NCI-H2227 (cell line): ENCODE measurements around the gene TPSD1.
A peak's percentile ranks its signal among the peaks of the same experiment; 100 is the strongest.
"Not testable (repeated sequence)": the region's sequence is repeated elsewhere in the genome, so short reads cannot be mapped to it uniquely, and the experiment has no call there.

Source experiments
- DNase-seq: peaks from one replicate; lab custom pipeline; 2025; ENCODE audit not compliant: unreplicated experiment; lab: John Stamatoyannopoulos, UW

The TPSD1 gene

DNA sequence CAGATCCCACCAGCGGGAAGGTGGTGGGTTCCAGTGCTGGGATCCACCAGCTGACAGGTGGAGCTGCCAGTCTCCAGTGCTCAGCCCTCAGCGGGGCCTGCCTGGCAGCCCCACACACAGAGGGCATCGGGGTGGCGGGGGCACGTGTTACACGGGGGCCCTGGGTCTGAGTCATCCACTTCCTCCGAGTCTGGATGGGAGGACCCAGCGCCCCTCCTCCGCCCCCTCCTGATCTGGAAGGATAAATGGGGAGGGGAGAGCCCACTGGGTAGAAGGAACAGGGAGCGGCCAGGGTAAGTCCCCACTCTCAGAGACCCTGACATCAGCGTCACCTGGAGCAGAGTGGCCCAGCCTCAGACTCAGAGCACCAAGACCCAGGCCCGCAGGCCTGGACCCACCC, 15.4 kb upstream of the TPSD1 start, which contains the start of gene TPSAB1:
Gene TPSAB1 (plus strand): TSS at position 270 of the 400 bp plus-strand sequence. CDS start 234 bp downstream, outside the sequence.
- DNase-seq = not testable (repeated sequence)

DNA sequence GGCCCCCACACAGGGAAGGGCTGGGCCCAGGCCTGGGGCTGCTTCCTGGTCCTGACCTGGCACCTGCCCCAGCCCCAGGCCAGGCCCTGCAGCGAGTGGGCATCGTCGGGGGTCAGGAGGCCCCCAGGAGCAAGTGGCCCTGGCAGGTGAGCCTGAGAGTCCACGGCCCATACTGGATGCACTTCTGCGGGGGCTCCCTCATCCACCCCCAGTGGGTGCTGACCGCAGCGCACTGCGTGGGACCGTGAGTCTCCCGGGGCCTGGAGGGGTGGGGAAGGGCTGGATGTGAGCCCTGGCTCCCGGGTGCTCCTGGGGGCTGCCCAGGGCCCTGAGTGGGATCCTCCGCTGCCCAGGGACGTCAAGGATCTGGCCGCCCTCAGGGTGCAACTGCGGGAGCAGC, 14.8 kb upstream of the TPSD1 start:
- not testable (repeated sequence) for DNase-seq

DNA sequence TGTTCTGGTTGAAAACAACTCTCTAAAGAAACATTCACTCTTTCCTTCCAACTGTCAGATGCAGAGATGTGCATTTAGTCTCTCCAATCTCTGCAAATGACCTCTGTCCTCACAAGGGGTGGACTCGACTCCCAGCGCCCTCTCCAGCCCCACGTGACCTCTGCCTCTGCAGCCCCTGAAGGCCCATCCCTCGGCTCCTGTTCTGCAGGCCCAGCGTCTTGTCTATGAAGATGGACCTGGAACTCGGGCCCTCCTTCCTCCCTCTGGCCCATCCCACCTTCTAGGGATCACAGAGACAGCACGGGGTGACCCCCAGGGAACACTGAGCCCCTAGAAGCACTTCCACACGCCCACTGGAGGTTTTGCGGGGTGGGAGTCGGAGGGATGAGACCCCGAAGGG, 12.5 kb upstream of the TPSD1 start:
- DNase-seq = not testable (repeated sequence)

DNA sequence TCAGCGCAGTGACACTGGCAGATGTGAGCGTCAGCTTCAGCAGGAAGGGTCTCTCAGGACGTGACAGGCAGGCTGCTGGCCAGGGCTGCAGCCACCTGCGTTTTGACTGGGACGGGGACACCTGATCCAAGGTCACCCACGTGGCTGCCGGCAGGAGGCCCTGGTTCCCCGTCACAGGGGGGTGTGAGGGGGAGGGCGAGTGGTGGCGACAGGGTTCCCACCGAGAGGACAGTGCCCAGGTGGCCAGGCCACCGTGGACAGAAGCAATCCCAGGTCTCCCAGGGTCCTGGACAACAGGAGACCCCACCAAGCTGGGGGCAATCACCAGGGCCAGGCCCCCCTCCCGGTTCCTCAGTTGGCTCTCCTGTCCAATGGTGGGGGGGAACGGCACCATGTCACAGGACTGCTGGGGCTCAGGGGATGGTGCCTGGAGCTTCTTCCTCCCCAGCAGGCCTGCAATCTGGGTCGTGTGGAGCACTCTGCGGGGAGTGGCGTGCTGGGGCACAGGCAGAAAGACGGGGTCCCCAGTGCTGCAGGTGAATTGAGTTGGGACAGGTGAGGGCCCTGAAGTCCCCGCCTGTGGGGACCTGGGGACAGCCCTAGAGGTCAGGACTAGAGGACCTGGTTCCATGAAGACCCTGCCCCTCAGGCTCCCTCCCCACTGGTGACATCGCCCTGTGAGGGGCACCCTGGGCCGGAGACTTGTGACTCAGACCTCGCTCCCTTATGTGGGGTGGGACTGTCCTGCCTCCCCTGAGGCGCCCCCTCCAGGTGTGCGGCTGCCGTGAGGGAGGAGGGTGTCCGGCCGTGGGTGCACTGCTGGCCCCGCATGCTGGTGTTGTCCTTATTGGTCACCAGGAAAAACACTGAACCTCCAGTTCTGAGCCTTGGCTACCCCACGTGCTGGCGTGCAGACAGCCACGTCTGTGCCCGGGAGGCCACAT, 11.7 kb upstream of the TPSD1 start:
- DNase-seq = not testable (repeated sequence)

DNA sequence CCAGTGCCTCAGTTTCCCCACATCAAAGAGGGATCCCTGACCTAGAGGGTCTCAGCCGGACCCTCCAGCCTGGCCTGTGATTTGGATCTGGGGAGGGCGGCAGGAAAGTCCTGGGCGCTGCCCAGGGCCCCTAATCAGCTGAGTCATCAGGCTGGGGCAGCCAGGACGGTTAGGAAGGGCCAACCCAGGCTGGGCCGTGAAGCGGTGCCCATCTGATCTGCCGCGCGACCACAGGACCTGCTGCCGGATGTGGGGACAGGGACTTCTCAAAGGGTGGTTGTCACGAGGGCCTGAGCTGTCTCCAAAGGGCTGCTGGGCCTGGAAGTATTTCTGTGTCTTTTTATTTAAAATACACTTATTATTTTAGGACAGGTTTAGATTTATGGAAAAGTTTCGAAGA, 11.0 kb upstream of the TPSD1 start:
- no peak for DNase-seq

DNA sequence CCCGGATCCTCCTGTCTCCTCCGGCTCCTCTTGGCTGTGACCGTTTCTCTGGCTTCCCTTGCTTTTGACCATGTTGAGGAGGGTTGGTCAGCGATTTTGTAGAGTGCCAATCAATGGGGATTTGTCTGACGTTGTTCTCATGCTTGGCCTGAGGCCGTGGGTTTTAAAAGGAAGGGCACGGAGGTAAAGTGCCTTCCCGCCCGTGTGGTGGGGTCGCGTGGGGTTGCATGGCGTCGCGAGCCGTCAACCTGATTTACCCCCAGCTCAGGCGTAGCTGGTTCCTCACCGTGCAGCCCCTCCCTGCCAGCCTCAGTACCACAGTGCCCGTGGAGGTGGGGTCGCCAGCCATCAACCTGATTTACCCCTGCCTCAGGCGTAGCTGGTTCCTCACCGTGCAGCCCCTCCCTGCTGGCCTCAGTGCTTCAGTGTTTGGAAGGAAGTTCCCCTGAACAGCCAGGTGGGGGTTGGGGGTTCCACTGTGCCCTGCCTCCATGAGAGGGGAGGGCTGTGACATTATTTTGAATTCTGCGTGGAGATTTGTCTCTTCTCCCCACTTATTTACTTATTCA, 10.3 kb upstream of the TPSD1 start:
- DNase-seq = no peak

DNA sequence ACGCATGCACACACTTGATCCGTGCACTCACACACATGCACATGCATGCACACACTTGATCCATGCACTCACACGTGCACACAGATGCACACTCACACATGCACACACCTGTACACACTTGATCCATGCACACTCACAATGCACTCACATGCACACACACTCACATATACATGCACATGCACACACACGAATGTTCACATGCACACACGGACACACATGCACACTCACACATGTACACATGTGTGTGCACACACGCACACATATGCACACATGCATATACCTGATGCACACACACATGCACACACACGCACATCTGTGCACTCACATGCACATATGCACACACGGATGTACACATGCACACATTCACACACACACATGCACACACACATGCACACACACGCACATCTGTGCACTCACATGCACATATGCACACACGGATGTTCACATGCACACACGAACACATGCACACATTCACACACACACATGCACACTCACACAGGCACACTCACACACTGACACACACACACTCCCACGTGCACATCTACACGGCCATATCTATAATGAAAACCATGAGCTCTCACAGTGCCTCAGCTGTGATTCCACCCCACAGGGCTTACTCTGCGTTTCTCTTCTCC, 7.8 kb upstream of the TPSD1 start:
- not testable (repeated sequence) for DNase-seq

DNA sequence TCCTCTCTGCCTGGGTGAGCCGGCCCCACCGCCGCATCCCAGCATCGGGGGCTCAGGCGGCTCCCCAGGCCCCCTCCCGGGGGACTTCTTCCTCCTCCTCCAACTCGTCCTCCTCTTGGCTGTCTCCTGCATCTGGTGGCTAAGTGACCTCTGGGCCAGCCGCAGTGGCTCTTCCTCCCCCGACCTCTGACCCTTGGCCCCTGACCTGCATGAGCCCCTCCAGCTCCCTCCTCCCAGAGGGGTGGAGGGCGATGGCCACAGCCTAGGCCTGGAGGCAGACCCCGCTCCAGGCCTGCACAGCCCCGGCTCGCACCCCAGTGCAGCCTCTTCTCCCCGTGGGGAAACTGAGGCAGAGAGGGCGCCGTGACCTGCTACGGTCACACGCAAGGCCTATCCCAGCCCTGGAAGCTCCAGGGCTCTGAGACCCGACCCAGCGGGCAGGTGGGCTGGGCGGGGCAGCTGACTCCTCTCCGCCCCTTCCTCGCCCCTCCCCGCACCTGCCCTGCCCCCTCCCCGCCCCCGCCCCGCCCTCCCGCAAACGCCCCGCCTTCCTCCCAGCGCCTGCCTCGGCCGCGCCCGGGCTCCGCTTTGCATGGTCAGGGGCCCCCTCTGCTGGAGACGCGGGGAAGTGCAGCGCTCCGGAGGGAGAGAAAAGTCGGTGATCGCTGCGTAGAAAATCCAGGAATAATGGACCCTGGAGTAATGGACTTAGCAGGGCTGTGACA, 6.7 kb upstream of the TPSD1 start:
- not testable (repeated sequence) for DNase-seq

DNA sequence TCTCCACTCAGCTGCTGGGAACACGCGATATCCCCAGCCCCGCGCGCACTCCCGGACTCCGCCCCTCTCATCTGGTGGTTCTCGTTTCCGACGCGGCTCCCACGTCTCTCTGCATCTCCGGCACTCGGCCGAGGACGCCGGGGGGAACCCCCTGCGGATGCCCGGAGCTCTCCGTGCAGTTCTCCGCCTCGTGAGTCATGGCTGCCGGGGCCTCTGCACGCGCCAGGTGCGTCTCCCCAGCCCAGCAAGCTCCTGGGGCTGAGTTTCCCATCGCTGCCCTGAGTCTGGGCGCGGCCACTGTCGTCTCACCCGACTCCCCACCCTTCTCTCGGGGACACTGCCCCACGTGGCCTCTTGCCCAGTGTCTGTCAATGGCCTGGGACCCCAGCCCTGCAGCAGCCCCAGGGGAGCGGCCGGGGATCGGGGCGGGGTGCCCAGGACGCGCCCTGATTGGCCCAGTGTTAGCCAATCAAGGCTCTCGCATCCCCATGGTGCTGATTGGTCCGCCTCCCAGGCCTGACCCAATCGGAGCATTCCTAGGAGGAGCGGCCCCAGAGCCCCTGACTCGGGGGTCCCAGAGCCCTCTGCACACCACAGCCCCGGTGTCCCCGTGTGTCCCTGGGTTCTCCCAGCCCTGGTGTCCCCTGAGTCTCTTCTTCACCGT, 2.0 kb upstream of the TPSD1 start:
- not testable (repeated sequence) for DNase-seq

DNA sequence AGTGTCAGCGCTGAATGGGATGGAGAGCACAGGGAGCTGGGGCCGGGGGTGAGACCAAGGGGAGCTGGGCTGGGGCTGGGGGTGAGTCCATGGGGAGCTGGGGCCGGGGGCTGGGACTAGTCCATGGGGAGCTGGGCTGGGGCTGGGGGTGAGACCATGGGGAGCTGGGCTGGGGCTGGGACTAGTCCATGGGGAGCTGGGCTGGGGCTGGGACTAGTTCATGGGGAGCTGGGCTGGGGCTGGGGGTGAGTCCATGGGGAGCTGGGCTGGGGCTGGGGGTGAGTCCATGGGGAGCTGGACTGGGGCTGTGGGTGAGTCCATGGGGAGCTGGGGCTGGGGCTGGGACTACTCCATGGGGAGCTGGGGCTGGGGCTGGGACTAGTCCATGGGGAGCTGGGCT, 1.0 kb upstream of the TPSD1 start:
- not testable (repeated sequence) for DNase-seq

DNA sequence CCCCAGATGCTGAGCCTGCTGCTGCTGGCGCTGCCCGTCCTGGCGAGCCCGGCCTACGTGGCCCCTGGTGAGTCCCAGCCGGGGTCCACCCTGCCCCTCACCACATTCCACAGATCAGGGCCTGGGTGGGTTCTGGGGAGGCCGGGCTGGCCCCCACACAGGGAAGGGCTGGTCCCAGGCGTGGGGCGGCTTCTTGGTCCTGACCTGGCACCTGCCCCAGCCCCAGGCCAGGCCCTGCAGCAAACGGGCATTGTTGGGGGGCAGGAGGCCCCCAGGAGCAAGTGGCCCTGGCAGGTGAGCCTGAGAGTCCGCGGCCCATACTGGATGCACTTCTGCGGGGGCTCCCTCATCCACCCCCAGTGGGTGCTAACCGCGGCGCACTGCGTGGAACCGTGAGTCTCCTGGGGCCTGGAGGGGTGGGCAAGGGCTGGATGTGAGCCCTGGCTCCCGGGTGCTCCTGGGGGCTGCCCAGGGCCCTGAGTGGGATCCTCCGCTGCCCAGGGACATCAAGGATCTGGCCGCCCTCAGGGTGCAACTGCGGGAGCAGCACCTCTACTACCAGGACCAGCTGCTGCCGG, 516 bp downstream of the TPSD1 start:
- DNase-seq = not testable (repeated sequence)

DNA sequence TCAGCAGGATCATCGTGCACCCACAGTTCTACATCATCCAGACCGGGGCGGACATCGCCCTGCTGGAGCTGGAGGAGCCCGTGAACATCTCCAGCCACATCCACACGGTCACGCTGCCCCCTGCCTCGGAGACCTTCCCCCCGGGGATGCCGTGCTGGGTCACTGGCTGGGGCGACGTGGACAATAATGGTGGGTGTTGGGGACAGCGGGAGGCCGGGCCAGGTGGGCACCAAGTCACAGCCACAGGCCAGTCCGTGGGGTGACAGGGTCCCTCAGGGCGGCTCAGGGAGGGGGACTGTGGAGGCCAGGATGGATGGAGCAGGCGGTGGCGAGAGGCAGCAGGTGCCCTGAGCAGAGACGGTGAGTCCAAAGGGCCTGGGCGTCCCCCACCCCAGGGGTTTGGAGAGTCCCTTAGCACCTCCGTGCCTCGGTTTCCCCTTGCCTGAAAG, 1.0 kb downstream of the TPSD1 start:
- no peak for DNase-seq

DNA sequence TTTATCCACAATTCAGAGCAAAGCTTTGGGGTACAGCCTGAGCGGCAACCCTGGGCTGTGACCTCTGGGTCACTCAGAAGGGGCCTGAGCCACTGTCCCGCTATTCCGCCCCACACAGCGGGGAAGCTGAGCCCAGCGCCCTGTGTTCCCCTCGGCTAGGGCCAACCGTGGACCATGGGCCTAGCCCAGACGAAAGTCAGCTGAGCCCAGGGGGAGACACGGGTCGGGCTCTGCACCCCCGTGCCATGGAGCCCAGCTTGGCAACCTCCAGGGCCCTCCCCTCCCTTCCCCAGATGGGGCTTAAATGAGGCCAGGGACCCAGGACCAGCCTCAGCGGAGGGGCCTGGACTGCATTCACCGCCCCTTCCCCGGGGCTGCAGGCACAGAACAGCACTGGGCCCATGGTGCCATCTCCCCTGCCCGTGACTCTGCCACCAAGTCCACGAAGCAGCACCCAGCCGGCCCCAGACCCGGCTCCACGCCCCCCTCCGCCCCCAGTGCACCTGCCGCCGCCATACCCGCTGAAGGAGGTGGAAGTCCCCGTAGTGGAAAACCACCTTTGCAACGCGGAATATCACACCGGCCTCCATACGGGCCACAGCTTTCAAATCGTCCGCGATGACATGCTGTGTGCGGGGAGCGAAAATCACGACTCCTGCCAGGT, 1.8 kb downstream of the TPSD1 start:
- DNase-seq = no peak

DNA sequence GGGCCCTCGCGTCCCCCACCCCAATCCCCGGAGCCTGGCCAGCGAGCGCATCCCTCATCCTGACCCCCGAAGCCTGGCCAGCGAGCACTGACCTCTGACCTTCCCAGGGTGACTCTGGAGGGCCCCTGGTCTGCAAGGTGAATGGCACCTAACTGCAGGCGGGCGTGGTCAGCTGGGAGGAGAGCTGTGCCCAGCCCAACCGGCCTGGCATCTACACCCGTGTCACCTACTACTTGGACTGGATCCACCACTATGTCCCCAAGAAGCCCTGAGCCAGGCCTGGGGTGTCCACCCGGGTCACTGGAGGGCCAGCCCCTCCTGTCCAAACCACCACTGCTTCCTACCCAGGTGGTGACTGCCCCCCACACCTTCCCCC, 2.3 kb downstream of the TPSD1 start:
- DNase-seq = no peak

DNA sequence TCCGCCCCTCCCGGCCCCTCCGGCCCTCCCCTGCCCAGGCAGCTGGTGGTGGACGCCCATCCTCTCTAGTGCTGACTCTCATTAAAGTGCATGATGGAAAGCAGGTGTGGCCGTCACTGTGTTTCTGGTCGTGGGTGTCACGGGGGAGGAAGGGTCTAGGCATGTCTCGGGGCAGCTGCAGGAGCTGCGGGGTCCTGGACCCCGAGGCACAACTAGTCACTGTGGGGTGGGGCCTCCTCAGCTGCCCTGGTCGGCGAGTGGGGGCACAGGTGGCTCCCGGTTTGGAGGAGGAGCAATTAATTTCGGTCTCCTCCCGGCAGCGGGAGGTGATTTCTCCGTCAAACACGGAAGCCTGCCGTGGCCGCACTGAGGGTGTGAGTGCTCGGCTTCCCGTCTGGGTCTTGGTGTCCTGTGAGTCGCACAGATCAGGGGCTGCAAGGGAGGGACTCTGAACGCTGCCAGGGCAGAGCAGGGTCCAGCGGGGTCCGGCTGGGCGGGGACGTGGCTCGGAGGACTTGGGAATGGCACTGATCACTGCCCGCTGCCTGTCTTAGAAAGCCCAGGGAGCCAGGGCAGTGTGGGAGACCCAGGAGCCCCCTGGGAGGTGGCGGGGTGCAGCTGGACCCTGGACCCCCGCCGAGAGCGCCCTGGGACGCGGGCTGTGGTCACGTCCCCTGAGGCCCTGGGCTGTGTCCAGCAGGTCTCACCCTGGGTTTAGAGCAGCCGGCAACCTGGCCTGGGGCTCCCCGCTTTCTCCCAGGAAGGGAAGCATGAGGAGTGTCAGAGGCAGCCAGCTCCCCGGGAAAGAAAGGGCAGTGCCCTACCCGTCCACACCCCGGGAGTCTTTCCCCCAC, 3.3 kb downstream of the TPSD1 start:
- DNase-seq = peak; percentile 67

DNA sequence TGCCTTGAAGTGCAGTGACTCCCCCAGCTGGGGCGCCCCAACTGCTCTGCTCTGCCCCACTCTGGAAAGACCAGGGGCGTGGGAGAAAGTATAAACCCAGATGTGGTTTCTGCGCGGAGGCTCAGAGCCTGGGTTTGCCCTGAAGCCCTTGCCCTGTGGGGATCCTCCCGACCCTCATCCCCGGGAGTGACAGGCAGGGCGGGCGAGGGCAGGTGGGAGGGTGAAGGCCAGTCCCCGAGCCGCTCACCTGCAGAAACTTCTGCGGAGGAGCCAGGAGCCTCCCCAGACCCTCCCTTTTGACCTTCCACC, 3.8 kb downstream of the TPSD1 start:
- DNase-seq = no peak

DNA sequence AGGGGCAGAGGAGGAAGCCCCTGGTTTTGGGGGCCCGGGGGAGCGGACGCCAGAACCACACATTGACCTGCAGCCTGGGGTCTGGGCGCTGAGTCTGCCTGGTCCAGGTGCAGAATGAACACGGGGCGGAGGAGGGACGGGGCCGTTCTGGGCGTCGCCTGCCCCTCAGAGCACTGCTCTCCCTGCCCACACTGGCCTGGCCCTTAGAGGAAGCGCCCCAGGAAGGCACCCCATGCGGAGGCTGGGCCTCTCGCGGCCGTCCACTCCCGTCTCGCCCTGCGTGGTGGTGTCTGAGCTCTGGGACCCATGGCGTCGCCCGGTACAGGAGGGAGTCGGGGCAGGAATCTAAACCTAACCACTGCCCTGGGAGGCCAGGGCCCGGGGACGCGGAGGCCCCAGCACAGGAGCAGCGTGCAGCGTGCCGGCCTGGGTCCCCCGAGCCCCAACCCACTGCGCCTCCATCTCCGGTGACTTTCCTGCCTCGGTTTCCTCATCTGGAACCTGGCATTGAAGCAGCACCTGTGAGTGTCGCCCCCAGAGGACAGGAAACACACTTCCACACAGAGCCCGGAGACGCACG, 4.3 kb downstream of the TPSD1 start:
- no peak for DNase-seq

DNA sequence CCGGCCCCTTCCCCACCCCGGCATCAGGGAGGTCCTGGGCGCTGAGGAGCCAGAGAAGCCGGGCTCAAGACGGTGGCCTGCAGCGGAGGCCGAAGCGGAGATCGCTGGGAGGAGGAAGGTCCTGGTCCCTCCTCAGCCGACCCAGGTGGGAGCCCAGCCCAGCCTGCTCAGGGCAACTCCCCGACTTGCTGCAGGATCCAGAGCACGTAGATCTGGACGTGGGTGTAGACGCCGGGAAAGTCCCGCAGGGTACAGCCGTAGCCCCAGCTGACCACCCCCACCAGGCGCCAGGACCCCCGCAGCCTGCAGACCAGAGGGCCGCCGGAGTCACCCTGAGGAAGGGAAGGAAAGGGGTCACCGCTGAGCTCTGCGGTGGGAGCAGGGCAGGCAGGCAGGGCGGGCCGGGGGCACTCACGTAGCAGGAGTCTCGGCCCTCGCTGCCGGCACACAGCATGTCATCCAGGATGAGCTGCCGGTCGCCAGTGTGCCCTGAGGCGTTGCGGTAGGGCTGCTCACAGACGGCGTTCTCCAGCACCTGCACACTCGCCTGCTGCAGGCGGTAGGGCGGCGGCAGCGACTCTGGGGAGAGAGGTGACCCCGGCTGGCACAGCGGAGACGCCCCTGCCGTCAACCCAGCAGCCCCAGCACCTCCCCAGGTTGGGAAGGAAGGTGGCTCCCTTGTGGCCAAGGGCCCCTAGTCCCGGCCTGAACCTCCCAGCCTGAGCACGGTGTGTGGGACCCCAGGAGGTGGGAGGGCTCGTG, 5.4 kb downstream of the TPSD1 start:
- no peak for DNase-seq
